Fibroblast of the aortic adventitia (primary cell): Measurements from ENCODE around the gene CCDC177. TPM values are rescaled to one million over a fixed set of nuclear protein-coding genes. Genes with fewer than 3 reads are reported as not detected.
"Not testable (repeated sequence)": the region's sequence is repeated elsewhere in the genome, so short reads cannot be mapped to it uniquely, and the experiment has no call there.

Source experiments
- DNase-seq: peaks from one replicate; pipeline ENCODE4 v3.0.0-alpha.2; 2010; ENCODE audit warnings: low read depth
- H3K4me3 ChIP-seq: 2 replicates; pipeline ENCODE4 v1.5.1; 2011; ENCODE audit warnings: low read depth, mild to moderate bottlenecking, control low read depth, low read length, moderate library complexity
- CTCF ChIP-seq: IDR thresholded peaks from 2 replicates; pipeline ENCODE4 v1.5.1; 2011; ENCODE audit warnings: mild to moderate bottlenecking, low read length, control low read depth, inconsistent platforms; ENCODE audit not compliant: insufficient read depth
- total RNA-seq: library from RNA; depleted of rRNA; stranded (reverse); fragments of >200 nt; gene quantifications from 2 replicates; pipeline ENCODE4 v1.2.3, GENCODE V29; 2012; ENCODE audit warnings: low replicate concordance

The CCDC177 gene
- total RNA-seq, 1 donor: not detected

- no peak for TF ChIP-seq CTCF
- H3K4me3 ChIP-seq: peak within 1 kb of the TSS; percentile 90
- DNase-seq: peak; percentile 84
Measured at GRCh38 chr14:69611172-69612013, 36.7 kb upstream of the CCDC177 start, which contains the start of gene SUSD6. Gene SUSD6, plus strand, starts transcription at chr14:69611596. Its CDS starts 46,997 bp downstream, at chr14:69658593.

- no peak for DNase-seq
- no peak for TF ChIP-seq CTCF
- H3K4me3 ChIP-seq: peak overlapping the region; percentile 69
Measured at GRCh38 chr14:69610874-69611171, 36.2 kb upstream of the CCDC177 start.

GRCh38 chr14:69610020-69610873 is 35.6 kb upstream of the CCDC177 start:
- no peak for DNase-seq
- TF ChIP-seq CTCF: no peak
- peak overlapping the region; percentile 69 for H3K4me3 ChIP-seq

- TF ChIP-seq CTCF: no peak
Measured at GRCh38 chr14:69606258-69607184, 31.9 kb upstream of the CCDC177 start.

GRCh38 chr14:69605738-69606137 is 31.1 kb upstream of the CCDC177 start:
- no peak overlapping the region for H3K4me3 ChIP-seq
- no peak for TF ChIP-seq CTCF
- DNase-seq: no peak

More at GRCh38 chr14:69606258-69607184, 31.9 kb upstream of the CCDC177 start:
- H3K4me3 ChIP-seq: no peak overlapping the region
- DNase-seq: no peak

- no peak for TF ChIP-seq CTCF
- H3K4me3 ChIP-seq: no peak overlapping the region
- no peak for DNase-seq
Measured at GRCh38 chr14:69600304-69600891, 25.7 kb upstream of the CCDC177 start.

GRCh38 chr14:69599431-69599830 is 24.8 kb upstream of the CCDC177 start:
- H3K4me3 ChIP-seq, DNase-seq: not testable (repeated sequence)
